ENCODE data around the gene MBNL1. TPM values are rescaled to one million over a fixed set of nuclear protein-coding genes. Genes with fewer than 3 reads are reported as not detected.

Gene MBNL1
- polyA plus RNA-seq, 3 donors: 190 to 204 (median 191) TPM

- H3K27me3 ChIP-seq (ENCODE audit: control insufficient read depth in 2 of 2, insufficient read depth in 2 of 2, low read length in 2 of 2): no peaks in the 10 kb centered on the region
- peaks cover 31 to 81% of the 10 kb centered on the region in 2 donors for H3K4me1 ChIP-seq (ENCODE audit: control insufficient read depth in 1 of 2, insufficient read depth in 2 of 2, low read length in 2 of 2)
- H3K27ac ChIP-seq (ENCODE audit: low read depth in 1 of 2, low read length in 2 of 2): peak overlapping the region in 1 of 2 donors; percentile 66
- peaks cover 0 to 20% of the 10 kb centered on the region in 2 donors for H3K36me3 ChIP-seq (replicated peaks in 1 of 2; ENCODE audit: control insufficient read depth in 1 of 2, insufficient read depth in 2 of 2, low read length in 2 of 2)
- Mint-ChIP-seq H3K9me3 (peaks cover 0 to 3% (median 0%) of the 10 kb centered on the region in 7 donors), H3K4me1 (peaks cover 70% of the 10 kb centered on the region), H3K27me3 (ENCODE audit: low read depth in 3 of 3) (no peaks in the 10 kb centered on the region), H3K36me3 (peaks cover 10 to 20% of the 10 kb centered on the region in 2 donors), H3K4me3 (no peak overlapping the region), H3K27ac (peak overlapping the region in 6 of 7 donors; percentile 53 to 93 (median 71))
- no peak overlapping the region for H3K4me2 ChIP-seq (replicated peaks; ENCODE audit: extremely low read depth, low read length, poor library complexity, severe bottlenecking)
- intact Hi-C loops (cut with micrococcal nuclease): no loop called here
- no peak for TF ChIP-seq CTCF (IDR thresholded peaks at IDR 0.05)
- WGBS (ENCODE audit: insufficient coverage): no CpG with 5 or more reads among the region's 1 CpG
- DNase-seq: no peak
- H3K4me3 ChIP-seq (replicated peaks in 1 of 3; ENCODE audit: low read depth in 2 of 3, low read length in 3 of 3): no peak overlapping the region
- H4K20me1 ChIP-seq (ENCODE audit: insufficient read depth, low read length): peaks cover 99% of the 10 kb centered on the region
- no peaks in the 10 kb centered on the region for H3K9me3 ChIP-seq (replicated peaks in 1 of 2; ENCODE audit: control insufficient read depth in 1 of 2, insufficient read depth in 1 of 2, low read length in 2 of 2)
- H3K79me2 ChIP-seq (ENCODE audit: insufficient read depth, low read length): peaks cover 100% of the 10 kb centered on the region
- no peak overlapping the region for H3K9ac ChIP-seq (ENCODE audit: insufficient read depth, low read length, poor library complexity, severe bottlenecking)
- no peak overlapping the region for H2AFZ ChIP-seq (ENCODE audit: insufficient read depth, low read depth, low read length, poor library complexity, severe bottlenecking)
Observed at GRCh38 chr3:152331998-152332397, 63.3 kb downstream of the MBNL1 start.

DNA sequence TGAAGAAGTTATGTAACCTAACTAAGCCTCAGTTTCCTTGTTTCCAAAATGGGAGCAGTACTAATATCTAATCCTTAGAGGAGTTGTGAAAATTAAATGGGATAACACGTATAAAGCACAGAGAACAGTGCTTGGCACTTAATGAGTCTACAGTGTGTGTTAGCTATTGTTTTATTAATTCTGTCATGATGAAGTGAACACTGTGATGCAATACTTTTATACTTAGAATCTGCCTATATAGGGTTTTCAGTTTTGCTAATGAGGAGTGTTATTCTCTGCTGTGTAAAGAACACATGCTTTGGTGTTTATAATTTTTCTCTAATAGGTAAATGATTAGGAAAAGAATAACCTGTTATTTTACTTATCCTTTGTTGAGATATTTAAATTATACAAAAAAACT, 65.2 kb downstream of the MBNL1 start:
- Mint-ChIP-seq H3K36me3 (peaks cover 15 to 30% of the 10 kb centered on the region in 2 donors), H3K4me1 (peaks cover 60% of the 10 kb centered on the region), H3K9me3 (peaks cover 0 to under 1% (median 0%) of the 10 kb centered on the region in 7 donors), H3K4me3 (no peak overlapping the region), H3K27ac (no peak overlapping the region), H3K27me3 (ENCODE audit: low read depth in 3 of 3) (no peaks in the 10 kb centered on the region)
- Histone ChIP-seq H4K20me1 (ENCODE audit: insufficient read depth, low read length) (peaks cover 99% of the 10 kb centered on the region), H3K79me2 (ENCODE audit: insufficient read depth, low read length) (peaks cover 100% of the 10 kb centered on the region), H3K27me3 (ENCODE audit: control insufficient read depth in 2 of 2, insufficient read depth in 2 of 2, low read length in 2 of 2) (no peaks in the 10 kb centered on the region), H3K4me2 (replicated peaks; ENCODE audit: extremely low read depth, low read length, poor library complexity, severe bottlenecking) (no peak overlapping the region), H2AFZ (ENCODE audit: insufficient read depth, low read depth, low read length, poor library complexity, severe bottlenecking) (no peak overlapping the region), H3K4me3 (replicated peaks in 1 of 3; ENCODE audit: low read depth in 2 of 3, low read length in 3 of 3) (no peak overlapping the region), H3K9ac (ENCODE audit: insufficient read depth, low read length, poor library complexity, severe bottlenecking) (no peak overlapping the region), H3K4me1 (ENCODE audit: control insufficient read depth in 1 of 2, insufficient read depth in 2 of 2, low read length in 2 of 2) (peaks cover 30 to 63% of the 10 kb centered on the region in 2 donors), H3K9me3 (replicated peaks in 1 of 2; ENCODE audit: control insufficient read depth in 1 of 2, insufficient read depth in 1 of 2, low read length in 2 of 2) (no peaks in the 10 kb centered on the region), H3K27ac (ENCODE audit: low read depth in 1 of 2, low read length in 2 of 2) (peak overlapping the region in 1 of 2 donors; percentile 66), H3K36me3 (replicated peaks in 1 of 2; ENCODE audit: control insufficient read depth in 1 of 2, insufficient read depth in 2 of 2, low read length in 2 of 2) (peaks cover 5 to 31% of the 10 kb centered on the region in 2 donors)
- TF ChIP-seq CTCF (IDR thresholded peaks at IDR 0.05): no peak
- no CpG with 5 or more reads among the region's 1 CpG for WGBS (ENCODE audit: insufficient coverage)
- intact Hi-C loops (cut with micrococcal nuclease): no loop called here
- no peak for DNase-seq
